Uterus (tissue), 2 donors: ENCODE data around the gene KRTAP10-8.

ENCODE experiments used
- CTCF ChIP-seq, 4 experiments: fragments of 200-600 bp in 2 of 4; fragments of 450-650 bp in 2 of 4; sonication (generic) in 2 of 4; IDR thresholded peaks; one replicate each; pipeline ENCODE4 v1.5.1; 2016 to 2019; ENCODE audit warnings: antibody characterized with exemption in 4 of 4, mild to moderate bottlenecking in 2 of 4, moderate library complexity in 1 of 4
- POLR2A ChIP-seq, 2 donors: fragments of 450-650 bp; IDR thresholded peaks; one replicate each; pipeline ENCODE4 v1.6.1; 2016; ENCODE audit warnings: antibody characterized with exemption in 2 of 2, mild to moderate bottlenecking in 1 of 2, moderate library complexity in 1 of 2

DNA sequence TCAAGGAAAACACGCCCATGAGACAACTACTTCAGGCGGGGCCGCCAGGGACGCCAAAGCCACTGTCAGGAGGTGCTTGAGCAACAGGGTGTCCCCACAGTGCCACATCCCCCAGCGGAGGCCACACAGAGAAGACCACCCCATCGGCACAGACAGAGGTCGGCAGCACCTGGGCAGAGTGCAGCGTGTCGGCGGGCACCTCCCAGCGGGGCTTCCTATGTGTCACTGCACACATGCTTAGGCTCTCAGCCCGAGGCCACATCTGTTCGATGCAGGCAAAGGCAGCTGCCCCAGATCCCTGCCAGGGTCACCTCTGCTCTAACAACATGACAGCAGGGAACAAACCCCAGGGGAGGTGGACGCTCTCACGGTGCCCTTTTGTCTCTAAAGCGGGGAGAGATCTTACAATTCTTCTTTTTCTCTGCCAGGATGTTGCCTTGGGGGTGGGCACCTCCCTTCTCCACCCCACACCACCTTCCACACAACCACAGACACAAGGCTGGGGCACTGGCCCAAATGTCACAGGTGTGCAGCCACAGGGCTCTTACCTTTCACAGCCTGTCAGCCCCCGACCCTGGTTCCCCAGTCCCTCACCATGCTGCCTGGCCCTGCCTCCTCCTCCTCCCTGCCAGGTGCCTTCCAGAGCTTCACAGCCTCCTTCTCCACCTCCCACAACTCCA lies 4.2 kb downstream of the KRTAP10-8 start:
- TF ChIP-seq CTCF (IDR thresholded peaks at IDR 0.05): no peak
- no peak for TF ChIP-seq POLR2A (IDR thresholded peaks at IDR 0.05)
